Measurements from ENCODE around the gene DUS4L.
"Not testable (repeated sequence)": the region's sequence is repeated elsewhere in the genome, so short reads cannot be mapped to it uniquely, and the experiment has no call there.

DNA sequence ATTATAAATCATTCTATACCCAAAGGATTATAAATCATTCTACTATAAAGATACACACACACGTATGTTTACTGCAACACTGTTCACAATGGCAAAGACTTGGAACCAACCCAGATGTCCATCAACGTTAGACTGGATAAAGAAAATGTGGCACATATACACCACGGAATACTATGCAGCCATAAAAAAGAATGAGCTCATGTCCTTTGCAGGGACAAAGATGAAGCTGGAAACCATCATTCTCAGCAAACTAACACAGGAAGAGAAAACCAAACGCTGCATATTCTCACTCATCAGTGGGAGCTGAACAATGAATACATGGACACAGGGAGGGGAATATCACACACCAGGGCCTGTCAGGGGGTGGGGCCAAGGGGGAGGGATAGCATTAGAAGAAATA lies 26.5 kb upstream of the DUS4L start:
- not testable (repeated sequence) for TF ChIP-seq POLR2AphosphoS5 (IDR thresholded peaks at IDR 0.05; ENCODE audit: insufficient read depth, low read depth, low read length); JUN (IDR thresholded peaks at IDR 0.05; ENCODE audit: borderline replicate concordance, insufficient read depth, insufficient read length, low read depth); POLR2A (IDR thresholded peaks at IDR 0.05; ENCODE audit: low read depth, low read length); FOS (IDR thresholded peaks at IDR 0.05; ENCODE audit: borderline replicate concordance, insufficient read depth, low read length); GATA2 (IDR thresholded peaks at IDR 0.05; ENCODE audit: insufficient read depth, insufficient read length, low read depth, low read length); MYC (IDR thresholded peaks at IDR 0.05; ENCODE audit: low read depth, low read length)
- TF ChIP-seq, protein P1, sequence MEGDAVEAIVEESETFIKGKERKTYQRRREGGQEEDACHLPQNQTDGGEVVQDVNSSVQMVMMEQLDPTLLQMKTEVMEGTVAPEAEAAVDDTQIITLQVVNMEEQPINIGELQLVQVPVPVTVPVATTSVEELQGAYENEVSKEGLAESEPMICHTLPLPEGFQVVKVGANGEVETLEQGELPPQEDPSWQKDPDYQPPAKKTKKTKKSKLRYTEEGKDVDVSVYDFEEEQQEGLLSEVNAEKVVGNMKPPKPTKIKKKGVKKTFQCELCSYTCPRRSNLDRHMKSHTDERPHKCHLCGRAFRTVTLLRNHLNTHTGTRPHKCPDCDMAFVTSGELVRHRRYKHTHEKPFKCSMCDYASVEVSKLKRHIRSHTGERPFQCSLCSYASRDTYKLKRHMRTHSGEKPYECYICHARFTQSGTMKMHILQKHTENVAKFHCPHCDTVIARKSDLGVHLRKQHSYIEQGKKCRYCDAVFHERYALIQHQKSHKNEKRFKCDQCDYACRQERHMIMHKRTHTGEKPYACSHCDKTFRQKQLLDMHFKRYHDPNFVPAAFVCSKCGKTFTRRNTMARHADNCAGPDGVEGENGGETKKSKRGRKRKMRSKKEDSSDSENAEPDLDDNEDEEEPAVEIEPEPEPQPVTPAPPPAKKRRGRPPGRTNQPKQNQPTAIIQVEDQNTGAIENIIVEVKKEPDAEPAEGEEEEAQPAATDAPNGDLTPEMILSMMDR (IDR thresholded peaks at IDR 0.05; ENCODE audit: extremely low read depth in 1 of 2, insufficient read depth in 1 of 2, low read depth in 1 of 2, low read length in 2 of 2) = not testable (repeated sequence)
- TF ChIP-seq, protein P2, sequence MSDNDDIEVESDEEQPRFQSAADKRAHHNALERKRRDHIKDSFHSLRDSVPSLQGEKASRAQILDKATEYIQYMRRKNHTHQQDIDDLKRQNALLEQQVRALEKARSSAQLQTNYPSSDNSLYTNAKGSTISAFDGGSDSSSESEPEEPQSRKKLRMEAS (IDR thresholded peaks at IDR 0.05; ENCODE audit: insufficient read depth, insufficient read length) = not testable (repeated sequence)

Measured in endothelial cell of umbilical vein (primary cell).